GM18519 (cell line): ENCODE data around the gene TOM1.
"Not testable (repeated sequence)": the region's sequence is repeated elsewhere in the genome, so short reads cannot be mapped to it uniquely, and the experiment has no call there.

Experiments used
- ATAC-seq: cut with Tn5 transposase; IDR thresholded peaks from one replicate; pipeline ENCODE4 v1.9.1; 2021; ENCODE audit warnings: mild to moderate bottlenecking, moderate library complexity; ENCODE audit not compliant: unreplicated experiment, low FRiP score

Gene TOM1

GRCh38 chr22:35363566-35364086 lies 63.9 kb downstream of the TOM1 start:
- ATAC-seq: no peak

- not testable (repeated sequence) for ATAC-seq
Observed at GRCh38 chr22:35364230-35364629, 64.5 kb downstream of the TOM1 start.

- ATAC-seq: no peak
Observed at GRCh38 chr22:35367331-35367886, 67.7 kb downstream of the TOM1 start.

GRCh38 chr22:35368386-35368785 lies 68.7 kb downstream of the TOM1 start:
- ATAC-seq: no peak

GRCh38 chr22:35369996-35370395 lies 70.3 kb downstream of the TOM1 start:
- no peak for ATAC-seq

GRCh38 chr22:35373781-35374180 lies 74.1 kb downstream of the TOM1 start:
- no peak for ATAC-seq

GRCh38 chr22:35375031-35375430 lies 75.3 kb downstream of the TOM1 start:
- no peak for ATAC-seq

GRCh38 chr22:35375526-35375925 lies 75.8 kb downstream of the TOM1 start:
- no peak for ATAC-seq

- no peak for ATAC-seq
Observed at GRCh38 chr22:35376728-35377472, 77.2 kb downstream of the TOM1 start.

GRCh38 chr22:35377735-35378134 lies 78.0 kb downstream of the TOM1 start:
- no peak for ATAC-seq

GRCh38 chr22:35378621-35379020 lies 78.9 kb downstream of the TOM1 start:
- ATAC-seq: no peak

GRCh38 chr22:35379146-35379993 lies 79.7 kb downstream of the TOM1 start:
- ATAC-seq: no peak

- ATAC-seq: no peak
Observed at GRCh38 chr22:35380013-35380412, 80.3 kb downstream of the TOM1 start.

- no peak for ATAC-seq
Observed at GRCh38 chr22:35380537-35381423, 81.1 kb downstream of the TOM1 start, which contains the start of gene HMOX1. Gene HMOX1 (plus strand): TSS chr22:35381096. CDS start chr22:35381174, 78 bp downstream.

- no peak for ATAC-seq
Observed at GRCh38 chr22:35381424-35382009, 81.8 kb downstream of the TOM1 start.

- no peak for ATAC-seq
Observed at GRCh38 chr22:35383679-35384071, 84.0 kb downstream of the TOM1 start.

GRCh38 chr22:35384527-35384926 lies 84.8 kb downstream of the TOM1 start:
- ATAC-seq: no peak

GRCh38 chr22:35384975-35385588 lies 85.4 kb downstream of the TOM1 start:
- no peak for ATAC-seq

- no peak for ATAC-seq
Observed at GRCh38 chr22:35386670-35387288, 87.1 kb downstream of the TOM1 start.
